Suprapubic skin (tissue), 4 donors: ENCODE results near the gene CYP2W1. TPM values are rescaled to one million over a fixed set of nuclear protein-coding genes. Genes with fewer than 3 reads are reported as not detected.

Experiments used
- DNase-seq, 2 donors: peaks; one replicate each; pipeline ENCODE4 v3.0.0-alpha.2; 2019; ENCODE audit warnings: low spot score in 2 of 2
- H3K27ac ChIP-seq: fragments of 200-600 bp; sonication (generic); one replicate; pipeline ENCODE4 v1.5.1; 2019
- H3K27me3 ChIP-seq: fragments of 200-600 bp; sonication (generic); one replicate; pipeline ENCODE4 v1.5.1; 2019
- H3K36me3 ChIP-seq: fragments of 200-600 bp; sonication (generic); one replicate; pipeline ENCODE4 v1.5.1; 2019
- H3K4me1 ChIP-seq: fragments of 200-600 bp; sonication (generic); one replicate; pipeline ENCODE4 v1.5.1; 2019
- H3K4me3 ChIP-seq: fragments of 200-600 bp; sonication (generic); one replicate; pipeline ENCODE4 v1.5.1; 2019; ENCODE audit warnings: mild to moderate bottlenecking
- H3K9me3 ChIP-seq: fragments of 200-600 bp; sonication (generic); one replicate; pipeline ENCODE4 v1.5.1; 2019
- EP300 ChIP-seq: sonication (generic); formaldehyde crosslinking; IDR thresholded peaks from one replicate; pipeline ENCODE4 v1.6.1; 2017; ENCODE audit warnings: antibody characterized with exemption
- POLR2A ChIP-seq, 2 donors: fragments of 450-650 bp; IDR thresholded peaks; one replicate each; pipeline ENCODE4 v1.6.1; 2017; ENCODE audit warnings: antibody characterized with exemption in 2 of 2, mild to moderate bottlenecking in 2 of 2, moderate library complexity in 2 of 2
- POLR2AphosphoS5 ChIP-seq, 3 donors: sonication (generic); formaldehyde crosslinking; IDR thresholded peaks; one replicate each; pipeline ENCODE4 v1.6.1; 2017; ENCODE audit warnings: antibody characterized with exemption in 3 of 3
- WGBS: methylation state at CpG from one replicate; pipeline ENCODE4 v1.1.5; 2018; 5-methylcytosine and 5-hydroxymethylcytosine counted together
- total RNA-seq, 4 donors: library from RNA; depleted of rRNA; stranded (reverse); fragments of >200 nt; gene quantifications; one replicate each; pipeline ENCODE4 v1.1.0, GENCODE V29; 2016
- TF ChIP-seq, protein P1 (sequence below), 2 donors: fragments of 200-600 bp in 1 of 2; fragments of 450-650 bp in 1 of 2; sonication (generic) in 1 of 2; IDR thresholded peaks; one replicate each; pipeline ENCODE4 v1.5.1; 2016 to 2019; ENCODE audit warnings: antibody characterized with exemption in 2 of 2, mild to moderate bottlenecking in 1 of 2, moderate library complexity in 1 of 2

Gene CYP2W1
- total RNA-seq, 4 donors from 2014 or later, result 13.3 to 20.8 (median 15.4) TPM

DNA sequence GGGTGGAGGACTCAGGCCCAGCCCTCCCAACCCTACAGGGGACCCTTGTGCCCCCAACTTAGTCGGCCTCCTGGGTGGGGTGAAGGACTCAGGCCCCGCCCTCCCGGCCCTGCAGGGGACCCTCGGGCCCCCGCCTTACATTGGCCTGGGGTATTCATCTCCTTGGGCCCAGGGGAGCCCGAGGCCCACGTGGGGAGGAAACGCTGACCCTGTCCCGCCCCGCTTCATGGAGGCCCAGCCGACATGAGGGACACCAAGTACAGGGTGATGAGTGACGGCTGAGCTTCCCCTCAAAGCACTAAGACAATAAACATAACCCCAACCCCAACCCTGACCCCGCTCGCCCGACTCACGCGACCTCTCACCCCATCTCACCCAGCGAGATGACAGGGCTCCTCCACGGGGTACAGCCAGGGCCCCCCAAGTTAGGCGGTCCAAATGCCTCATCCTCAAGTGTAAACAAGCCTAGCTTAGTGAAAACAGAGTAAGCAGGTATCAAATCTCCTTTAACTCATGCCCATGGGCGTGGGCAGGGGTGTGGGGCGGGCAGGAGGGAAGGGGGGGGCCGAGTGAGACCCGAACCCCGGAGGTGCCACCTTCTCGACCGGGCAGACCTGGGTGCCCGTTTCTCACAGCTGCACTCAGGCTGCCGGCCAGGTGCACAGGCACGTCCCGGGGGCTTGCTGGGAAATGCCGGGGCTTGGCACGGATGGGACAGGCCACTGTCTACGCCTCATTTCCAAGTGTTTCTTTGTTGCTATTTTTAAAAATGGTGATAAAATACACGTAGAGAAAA, 8.2 kb downstream of the CYP2W1 start:
- DNase-seq, result no peak
- H3K27me3 ChIP-seq, result peaks cover 54% of the 10 kb centered on the region

GRCh38 chr7:991729-992656, 9.0 kb downstream of the CYP2W1 start:
- Histone ChIP-seq H3K4me1 (peaks cover 31% of the 10 kb centered on the region), H3K27me3 (peaks cover 52% of the 10 kb centered on the region), H3K36me3 (peaks cover 10% of the 10 kb centered on the region), H3K4me3 (no peak overlapping the region), H3K27ac (no peak overlapping the region), H3K9me3 (no peaks in the 10 kb centered on the region)
- WGBS, result 48% methylated on average over 7 of the region's 34 CpGs
- DNase-seq, result peak in 1 of 2 donors; percentile 65
- TF ChIP-seq, protein P1, sequence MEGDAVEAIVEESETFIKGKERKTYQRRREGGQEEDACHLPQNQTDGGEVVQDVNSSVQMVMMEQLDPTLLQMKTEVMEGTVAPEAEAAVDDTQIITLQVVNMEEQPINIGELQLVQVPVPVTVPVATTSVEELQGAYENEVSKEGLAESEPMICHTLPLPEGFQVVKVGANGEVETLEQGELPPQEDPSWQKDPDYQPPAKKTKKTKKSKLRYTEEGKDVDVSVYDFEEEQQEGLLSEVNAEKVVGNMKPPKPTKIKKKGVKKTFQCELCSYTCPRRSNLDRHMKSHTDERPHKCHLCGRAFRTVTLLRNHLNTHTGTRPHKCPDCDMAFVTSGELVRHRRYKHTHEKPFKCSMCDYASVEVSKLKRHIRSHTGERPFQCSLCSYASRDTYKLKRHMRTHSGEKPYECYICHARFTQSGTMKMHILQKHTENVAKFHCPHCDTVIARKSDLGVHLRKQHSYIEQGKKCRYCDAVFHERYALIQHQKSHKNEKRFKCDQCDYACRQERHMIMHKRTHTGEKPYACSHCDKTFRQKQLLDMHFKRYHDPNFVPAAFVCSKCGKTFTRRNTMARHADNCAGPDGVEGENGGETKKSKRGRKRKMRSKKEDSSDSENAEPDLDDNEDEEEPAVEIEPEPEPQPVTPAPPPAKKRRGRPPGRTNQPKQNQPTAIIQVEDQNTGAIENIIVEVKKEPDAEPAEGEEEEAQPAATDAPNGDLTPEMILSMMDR (IDR thresholded peaks at IDR 0.05), result no peak
- TF ChIP-seq POLR2AphosphoS5 (IDR thresholded peaks at IDR 0.05) (no peak), POLR2A (IDR thresholded peaks at IDR 0.05) (no peak), EP300 (no peak)

More for the DNA sequence above, 8.2 kb downstream of the CYP2W1 start:
- Histone ChIP-seq H3K36me3 (peaks cover 3% of the 10 kb centered on the region), H3K4me1 (peaks cover 31% of the 10 kb centered on the region), H3K4me3 (no peak overlapping the region), H3K27ac (no peak overlapping the region), H3K9me3 (no peaks in the 10 kb centered on the region)
- no peak for TF ChIP-seq POLR2A (IDR thresholded peaks at IDR 0.05)
- whole genome bisulfite sequencing, result 43% methylated on average over 34 of the region's 35 CpGs

DNA sequence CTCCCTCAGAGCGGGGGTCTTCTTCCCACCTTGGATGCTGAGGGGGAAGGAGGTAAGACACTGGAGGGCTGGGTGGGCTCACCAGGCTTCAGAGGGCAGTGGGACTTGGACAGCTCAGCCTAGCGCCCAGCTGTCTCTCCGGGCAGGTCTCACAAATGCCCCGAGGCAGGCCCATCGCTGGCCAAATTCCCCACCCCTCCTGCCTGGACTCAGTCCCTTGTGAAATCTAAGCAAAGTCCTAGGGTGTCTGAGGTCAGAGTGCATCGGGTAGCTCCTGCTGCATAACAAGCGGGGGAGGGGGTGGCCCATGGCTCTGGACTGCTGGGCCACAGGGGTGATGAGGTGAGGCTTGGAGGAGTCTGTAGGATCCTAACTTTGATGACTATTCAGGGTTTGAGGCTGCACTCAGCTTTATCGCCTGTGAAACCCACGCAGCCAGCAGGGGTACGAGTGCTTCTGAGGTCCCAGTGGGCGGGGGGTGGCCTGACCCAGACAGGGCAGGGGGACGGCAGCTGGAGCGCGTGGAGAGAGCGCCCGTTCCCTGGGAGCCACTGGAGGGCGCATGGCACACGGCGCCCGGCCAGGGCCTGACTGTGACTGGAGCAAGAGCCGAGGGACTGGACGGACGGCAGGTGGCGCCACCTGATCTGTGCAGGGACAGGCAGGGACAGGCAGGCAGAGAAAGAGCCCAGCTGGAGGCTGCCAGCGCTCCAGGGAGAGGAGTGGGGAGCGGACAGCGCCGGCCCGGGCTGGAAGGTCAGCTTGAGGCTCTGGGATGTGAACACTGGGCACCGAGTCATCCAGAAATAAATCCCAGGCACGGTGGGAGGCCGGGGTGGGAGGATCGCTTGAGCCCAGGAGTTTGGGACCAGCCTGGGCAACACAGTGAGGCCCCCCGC, 10.0 kb downstream of the CYP2W1 start:
- H3K27me3 ChIP-seq, result peaks cover 42% of the 10 kb centered on the region
- no peaks in the 10 kb centered on the region for H3K9me3 ChIP-seq
- peak; percentile 97 to 98 for DNase-seq
- no peak overlapping the region for H3K4me3 ChIP-seq
- H3K36me3 ChIP-seq, result peaks cover 15% of the 10 kb centered on the region
- H3K27ac ChIP-seq, result no peak overlapping the region
- 100% methylated on average over 1 of the region's 34 CpGs for WGBS
- peaks cover 36% of the 10 kb centered on the region for H3K4me1 ChIP-seq
- no peak for TF ChIP-seq POLR2A (IDR thresholded peaks at IDR 0.05)
- no peak for TF ChIP-seq EP300
- TF ChIP-seq, protein P1 (IDR thresholded peaks at IDR 0.05), result peak; percentile 98 to 100
- TF ChIP-seq POLR2AphosphoS5 (IDR thresholded peaks at IDR 0.05), result peak in 1 of 3 donors; percentile 39

GRCh38 chr7:994592-995308, 11.8 kb downstream of the CYP2W1 start:
- 92% methylated on average over 7 of the region's 28 CpGs for WGBS
- Histone ChIP-seq H3K4me1 (peaks cover 29% of the 10 kb centered on the region), H3K36me3 (peaks cover 22% of the 10 kb centered on the region), H3K4me3 (no peak overlapping the region), H3K27ac (no peak overlapping the region), H3K9me3 (no peaks in the 10 kb centered on the region), H3K27me3 (peaks cover 26% of the 10 kb centered on the region)
- no peak for DNase-seq
- TF ChIP-seq POLR2A (IDR thresholded peaks at IDR 0.05), result no peak
- TF ChIP-seq EP300, result no peak
- TF ChIP-seq, protein P1 (IDR thresholded peaks at IDR 0.05), result no peak
- TF ChIP-seq POLR2AphosphoS5 (IDR thresholded peaks at IDR 0.05), result no peak

DNA sequence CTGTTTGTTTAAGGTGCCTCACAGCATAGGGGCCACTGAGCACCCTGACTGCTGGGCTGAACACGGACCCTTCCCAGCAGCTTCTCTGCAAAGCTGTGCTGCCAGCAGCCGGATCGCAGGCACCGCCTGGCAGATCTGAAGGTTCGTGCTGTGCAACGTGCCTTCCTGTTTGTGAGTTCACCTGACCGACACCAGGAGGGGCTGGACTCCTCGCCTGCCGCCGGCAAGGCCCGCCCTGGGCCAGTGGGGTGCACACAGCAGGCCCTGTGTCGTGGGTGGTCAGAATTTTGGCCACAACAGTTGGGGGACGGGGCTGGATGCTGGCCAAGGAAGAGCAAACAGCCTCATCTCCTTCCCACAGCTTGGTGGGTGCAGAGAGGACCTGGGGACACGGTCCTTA, 12.6 kb downstream of the CYP2W1 start:
- H3K27me3 ChIP-seq, result peaks cover 22% of the 10 kb centered on the region
- H3K4me1 ChIP-seq, result peaks cover 29% of the 10 kb centered on the region
- WGBS, result 100% methylated on average over 1 of the region's 14 CpGs
- H3K4me3 ChIP-seq, result no peak overlapping the region
- no peak for DNase-seq
- H3K27ac ChIP-seq, result no peak overlapping the region
- no peak for TF ChIP-seq POLR2A (IDR thresholded peaks at IDR 0.05)
- TF ChIP-seq EP300, result no peak
- TF ChIP-seq, protein P1 (IDR thresholded peaks at IDR 0.05), result no peak
- H3K36me3 ChIP-seq, result peaks cover 29% of the 10 kb centered on the region
- H3K9me3 ChIP-seq, result no peaks in the 10 kb centered on the region
